GM21786 (cell line): ENCODE results near the gene SLC35E3.
"Not testable (repeated sequence)": the region's sequence is repeated elsewhere in the genome, so short reads cannot be mapped to it uniquely, and the experiment has no call there.

Source experiments
- ATAC-seq: cut with Tn5 transposase; IDR thresholded peaks from one replicate; pipeline ENCODE4 v1.9.1; 2021; ENCODE audit not compliant: unreplicated experiment

The SLC35E3 gene

DNA sequence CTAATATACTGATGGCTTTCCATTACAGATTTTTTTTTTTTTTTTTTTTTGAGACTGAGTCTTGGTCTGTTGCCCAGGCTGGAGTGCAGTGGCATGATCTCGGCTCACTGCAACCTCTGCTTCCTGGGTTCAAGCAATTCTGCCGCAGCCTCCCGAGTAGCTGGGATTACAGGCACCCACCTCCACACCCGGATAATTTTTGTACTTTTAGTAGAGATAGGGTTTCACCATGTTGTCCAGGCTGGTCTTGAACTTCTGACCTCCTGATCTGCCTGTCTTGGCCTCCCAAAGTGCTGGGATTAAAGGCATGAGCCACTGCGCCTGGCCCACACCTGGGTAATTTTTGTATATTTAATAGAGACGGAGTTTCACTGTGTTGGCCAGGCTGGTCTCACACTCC lies 65.6 kb downstream of the SLC35E3 start:
- not testable (repeated sequence) for ATAC-seq

DNA sequence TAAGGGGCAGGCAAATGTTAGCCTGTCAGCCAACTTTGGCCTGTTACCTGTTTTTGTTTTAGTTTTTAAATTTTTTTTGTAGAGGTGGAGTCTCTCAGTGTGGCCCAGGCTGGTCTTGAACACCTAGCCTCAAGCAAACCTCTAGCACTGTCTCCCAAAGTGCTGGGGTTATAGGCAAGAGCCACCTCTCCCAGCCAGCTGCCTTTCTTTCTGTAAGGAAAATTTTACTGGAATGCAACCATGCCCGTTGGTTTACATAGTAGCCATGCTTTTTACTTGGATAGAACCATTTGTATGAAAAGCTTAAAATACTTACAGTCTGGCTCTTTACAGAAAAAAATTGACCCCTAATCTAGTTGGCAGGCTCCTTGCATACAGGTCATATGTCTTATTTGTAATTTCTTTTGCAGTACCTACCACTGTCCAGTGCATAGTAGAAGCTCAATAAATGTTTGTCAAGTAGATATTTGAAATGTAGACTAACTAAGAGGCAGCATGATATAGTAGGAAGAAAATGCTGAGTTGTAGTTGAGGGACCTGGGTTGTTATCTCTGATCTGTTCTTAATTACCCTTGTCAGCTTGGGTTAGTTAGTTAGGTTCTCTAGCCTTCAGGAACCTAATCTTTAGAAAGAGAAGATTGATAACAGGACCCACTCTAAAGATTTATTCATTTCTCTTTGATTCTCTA lies 66.7 kb downstream of the SLC35E3 start:
- no peak for ATAC-seq

DNA sequence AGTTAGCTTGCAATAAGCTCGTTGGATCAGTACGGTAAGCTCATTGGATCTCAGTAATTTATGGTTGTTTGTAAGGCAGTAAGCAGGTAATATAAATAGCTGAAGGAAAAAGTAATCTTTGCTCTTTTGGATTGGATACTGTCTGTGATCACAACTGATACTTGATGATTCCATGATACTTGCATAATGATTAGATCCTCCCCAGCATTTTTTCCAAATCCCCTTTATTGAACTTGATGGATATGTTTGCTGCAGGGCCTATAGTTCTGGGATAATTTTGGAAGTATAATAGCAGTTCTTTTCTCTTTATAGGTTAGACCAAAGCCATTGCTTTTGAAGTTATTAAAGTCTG lies 67.2 kb downstream of the SLC35E3 start:
- ATAC-seq = no peak

DNA sequence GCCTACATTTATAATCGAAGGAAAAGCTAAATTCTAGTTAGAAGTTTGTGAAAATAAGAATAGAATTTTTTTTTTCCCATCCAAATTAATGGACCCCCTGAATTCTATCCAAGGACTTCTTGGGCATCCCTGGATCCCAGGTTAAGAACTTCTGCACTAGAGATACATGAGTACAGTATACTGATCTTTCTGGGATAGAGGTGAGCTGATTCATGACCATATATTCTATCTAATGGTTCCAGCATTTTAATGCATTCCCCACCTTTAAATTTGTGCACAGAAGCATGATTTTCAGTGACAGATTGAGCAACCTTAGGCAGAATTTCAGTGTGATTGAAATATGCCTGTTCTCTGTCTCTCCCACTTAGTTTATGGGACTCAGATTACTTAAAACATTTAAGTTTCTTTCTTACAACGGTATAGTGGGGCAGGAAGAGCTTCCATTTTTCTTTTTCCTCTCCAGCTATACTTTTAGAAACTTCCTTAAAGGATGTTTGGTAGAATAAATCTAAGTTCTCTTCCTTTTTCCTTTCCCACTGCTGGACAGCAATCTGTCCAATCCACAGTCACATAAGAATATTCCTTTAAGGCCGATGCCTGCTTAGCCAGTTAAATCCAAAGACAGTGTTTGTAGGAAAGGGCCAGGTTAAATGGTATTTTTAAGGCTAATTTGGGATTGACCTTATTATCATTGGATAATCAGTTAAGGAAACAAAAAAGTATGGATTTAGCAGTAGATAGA lies 68.7 kb downstream of the SLC35E3 start:
- no peak for ATAC-seq

DNA sequence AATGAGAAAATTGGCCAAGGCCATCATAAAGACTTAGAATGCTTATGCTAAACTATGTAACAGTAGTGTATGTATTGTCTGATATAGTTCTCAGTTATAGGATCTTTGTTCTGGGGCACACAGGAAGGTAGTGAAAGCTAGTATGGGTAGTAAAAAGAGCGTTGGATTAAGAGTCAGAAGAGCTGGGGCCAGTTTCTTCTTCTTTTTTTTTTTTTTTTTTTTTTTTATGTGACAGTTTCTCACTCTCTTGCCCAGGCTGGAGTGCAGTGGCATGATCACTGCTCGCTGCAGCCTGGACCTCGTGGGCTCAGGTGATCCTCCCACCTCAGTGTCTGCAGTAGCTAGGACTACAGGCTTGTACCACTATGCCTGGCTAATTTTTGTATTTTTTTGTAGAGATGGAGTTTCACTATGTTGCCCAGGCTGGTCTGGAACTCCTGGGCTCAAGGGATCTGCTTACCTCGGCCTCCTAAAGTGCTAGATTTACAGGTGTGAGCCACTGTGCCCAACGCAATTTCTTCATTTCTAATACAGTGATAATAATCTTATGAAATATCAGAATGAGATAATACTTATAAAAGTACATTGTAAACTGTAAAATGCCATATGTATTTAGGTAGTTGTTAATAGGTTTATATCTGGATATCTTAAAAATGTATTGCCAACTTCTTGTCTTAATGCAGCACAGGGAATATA lies 69.4 kb downstream of the SLC35E3 start:
- ATAC-seq = no peak

DNA sequence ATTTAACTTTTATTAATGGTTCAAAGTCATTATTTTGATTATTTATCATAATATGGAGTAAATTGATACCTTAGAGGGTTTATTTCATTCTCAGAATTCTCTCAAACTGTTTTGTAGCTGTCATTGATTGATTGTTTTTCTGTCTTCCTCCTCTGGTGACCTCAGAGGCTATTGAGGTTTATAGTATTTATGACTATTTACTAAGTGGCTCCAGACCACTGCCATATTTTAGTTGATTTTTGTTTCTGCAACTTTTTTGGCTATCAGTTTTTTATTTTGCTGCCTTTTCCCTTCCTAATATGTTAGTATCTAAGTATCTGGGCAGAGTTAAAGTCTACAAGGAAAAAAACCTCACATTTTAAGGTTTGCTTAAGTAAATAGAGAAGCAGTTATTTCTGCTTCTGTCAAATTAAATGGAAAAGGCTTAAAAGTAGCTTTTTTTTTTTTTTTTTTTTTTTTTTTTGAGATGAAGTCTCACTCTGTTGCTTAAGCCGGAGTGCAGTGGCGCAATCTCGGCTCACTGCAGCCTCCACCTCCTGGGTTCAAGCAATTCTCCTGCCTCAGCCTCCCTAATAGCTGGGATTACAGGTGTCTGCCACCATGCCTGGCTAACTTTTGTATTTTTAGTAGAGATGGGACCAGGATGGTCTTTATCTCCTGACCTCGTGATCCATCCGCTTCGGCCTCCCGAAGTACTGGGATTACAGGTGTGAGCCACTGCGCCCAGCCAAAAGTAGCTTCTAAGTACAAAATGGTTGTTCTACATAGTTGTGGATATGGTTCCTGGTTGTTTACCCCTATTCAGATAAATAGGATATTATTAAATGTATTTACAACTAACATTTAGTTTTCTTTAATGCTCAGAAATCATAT lies 70.2 kb downstream of the SLC35E3 start:
- no peak for ATAC-seq

DNA sequence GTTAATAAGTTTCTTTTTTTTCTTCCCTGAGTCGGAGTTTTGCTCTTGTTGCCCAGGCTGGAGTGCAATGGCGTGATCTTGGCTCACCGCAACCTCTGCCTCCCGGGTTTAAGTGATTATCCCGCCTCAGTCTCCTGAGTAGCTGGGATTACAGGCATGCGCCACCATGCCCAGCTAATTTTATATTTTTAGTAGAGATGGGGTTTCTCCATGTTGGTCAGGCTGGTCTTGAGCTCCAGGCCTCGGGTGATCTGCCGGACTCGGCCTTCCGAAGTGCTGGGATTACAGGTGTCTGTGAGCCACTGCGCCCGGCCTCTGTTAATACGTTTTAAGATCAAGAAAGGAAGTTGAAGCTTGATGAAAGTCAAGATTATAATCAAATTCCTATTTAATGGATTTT lies 73.5 kb downstream of the SLC35E3 start:
- not testable (repeated sequence) for ATAC-seq

DNA sequence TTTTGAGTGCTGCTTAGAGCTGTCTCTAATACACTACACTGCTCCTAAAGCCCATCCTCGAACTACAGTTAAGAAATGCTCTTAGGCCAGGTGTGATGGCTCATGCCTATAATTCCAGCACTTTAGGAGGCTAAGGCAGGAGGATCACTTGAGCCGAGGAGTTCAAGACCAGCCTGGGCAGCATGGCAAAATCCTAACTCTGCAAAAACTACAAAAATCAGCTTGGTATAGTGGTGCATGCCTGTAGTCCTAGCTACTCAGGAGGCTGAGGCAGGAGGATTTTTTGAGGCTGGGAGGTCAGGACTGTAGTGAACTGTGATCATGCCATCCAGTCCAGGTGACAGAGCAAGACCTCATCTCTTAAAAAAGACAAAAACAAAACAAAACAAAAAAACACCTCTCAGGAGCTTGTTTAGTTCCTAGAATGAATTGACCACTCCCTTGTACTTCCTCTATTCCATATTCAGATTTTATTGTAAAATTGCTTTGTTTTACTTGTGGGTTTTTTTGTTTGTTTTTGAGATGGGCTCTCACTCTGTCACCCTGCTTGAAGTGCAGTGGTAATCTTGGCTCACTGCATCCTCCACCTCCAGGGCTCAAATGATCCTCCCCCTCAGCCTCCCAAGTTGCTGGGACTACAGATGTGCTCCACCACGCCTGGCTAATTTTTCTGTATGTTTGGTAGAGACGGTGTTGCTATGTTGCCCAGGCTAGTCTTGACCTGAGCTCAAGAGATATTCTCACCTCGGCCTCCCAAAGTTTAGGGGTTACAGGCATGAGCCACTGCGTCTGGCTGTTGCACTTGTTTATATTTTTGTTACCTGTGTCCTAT lies 75.6 kb downstream of the SLC35E3 start:
- ATAC-seq = no peak

DNA sequence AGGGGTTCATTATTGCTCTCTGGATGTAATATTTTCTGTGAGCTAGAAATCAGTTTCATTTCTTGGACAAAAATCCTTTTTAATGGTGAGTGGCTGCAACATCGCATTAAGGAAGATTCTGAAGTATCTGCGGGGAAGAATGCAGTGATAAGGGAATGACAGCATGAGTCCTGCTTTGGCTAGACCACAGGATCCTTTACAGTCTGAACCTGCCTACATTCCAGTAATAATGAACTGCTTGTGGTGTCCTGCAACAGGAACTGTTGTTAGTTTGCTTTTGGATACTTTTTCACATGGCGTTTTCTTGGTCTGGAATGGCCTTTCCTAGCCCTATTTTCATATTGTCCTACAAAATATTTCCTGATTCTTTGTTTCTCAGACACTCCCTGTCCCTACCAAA lies 77.7 kb downstream of the SLC35E3 start:
- ATAC-seq = no peak

DNA sequence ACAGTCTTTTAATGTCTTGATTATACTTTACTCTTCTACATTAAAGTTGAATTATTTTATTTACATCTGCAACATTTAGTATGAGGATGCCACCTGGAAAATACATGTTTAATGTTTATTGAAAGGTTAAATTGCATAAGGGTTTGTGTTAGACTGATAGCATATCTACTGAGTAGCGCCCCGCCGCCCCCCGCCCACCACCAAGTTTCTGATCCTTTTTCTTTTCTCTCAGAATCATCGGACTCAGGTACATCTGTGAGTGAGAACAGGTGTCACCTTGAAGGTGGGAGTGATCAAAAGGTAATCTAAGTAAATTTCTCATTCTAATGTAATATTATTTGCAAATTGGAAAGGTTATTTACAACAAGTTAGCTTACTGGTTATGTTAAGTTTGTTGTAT lies 78.2 kb downstream of the SLC35E3 start:
- ATAC-seq = no peak

DNA sequence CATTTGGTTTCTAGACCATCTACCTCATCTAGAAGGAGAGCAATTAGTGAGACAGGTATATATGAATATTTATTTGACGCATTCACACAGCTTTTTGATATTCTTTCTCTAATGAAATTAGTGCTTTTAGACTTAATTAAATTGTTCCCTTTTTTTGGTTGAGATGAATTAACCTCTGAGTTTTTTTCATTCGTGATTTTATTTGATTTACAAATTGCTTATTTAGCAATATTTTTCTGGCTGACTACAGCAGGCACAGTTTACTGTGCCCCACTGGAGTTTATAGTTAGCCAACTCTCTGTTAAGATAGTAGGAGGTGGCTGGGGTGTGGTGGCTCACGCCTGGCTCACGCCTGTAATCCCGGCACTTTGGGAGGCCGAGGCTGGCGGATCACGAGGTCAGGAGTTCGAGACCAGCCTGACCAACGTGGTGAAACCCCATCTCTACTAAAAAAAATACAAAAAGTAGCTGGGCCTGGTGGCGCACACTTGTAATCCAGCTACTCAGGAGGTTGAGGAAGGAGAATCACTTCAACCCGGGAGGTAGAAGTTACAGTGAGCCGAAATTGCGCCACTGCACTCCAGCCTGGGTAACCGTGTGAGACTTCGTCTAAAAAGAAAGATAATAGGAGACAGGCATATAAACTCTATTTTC lies 78.7 kb downstream of the SLC35E3 start:
- no peak for ATAC-seq

DNA sequence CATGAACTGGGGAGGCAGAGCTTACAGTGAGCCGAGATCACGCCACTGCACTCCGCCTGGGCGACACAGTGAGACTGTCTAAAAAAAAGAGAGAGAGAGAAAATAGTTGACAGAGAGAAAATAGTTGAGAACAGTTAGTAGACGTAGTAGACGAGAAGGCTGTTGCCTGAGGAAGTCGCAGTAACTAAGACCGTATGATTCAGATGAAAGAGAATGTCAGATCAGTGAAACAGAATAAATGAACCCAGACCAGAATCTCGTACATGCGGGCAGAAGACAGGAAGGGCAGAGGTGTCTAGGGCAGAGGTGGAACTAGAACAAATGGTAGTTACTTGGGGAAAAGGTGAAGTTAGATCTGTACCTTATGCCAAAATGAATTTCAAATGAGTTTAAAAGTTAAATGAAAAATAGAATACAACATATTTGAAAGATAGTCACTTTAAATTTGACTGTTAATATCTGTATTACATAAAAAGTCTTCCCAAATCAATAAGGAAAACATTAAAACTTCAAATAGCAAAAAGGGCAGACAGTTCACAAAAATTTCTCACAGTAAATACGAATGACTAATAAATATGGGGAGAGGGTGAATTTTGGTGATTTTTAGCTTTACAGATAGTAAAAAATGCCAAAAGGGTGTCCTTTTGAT lies 79.7 kb downstream of the SLC35E3 start:
- no peak for ATAC-seq

DNA sequence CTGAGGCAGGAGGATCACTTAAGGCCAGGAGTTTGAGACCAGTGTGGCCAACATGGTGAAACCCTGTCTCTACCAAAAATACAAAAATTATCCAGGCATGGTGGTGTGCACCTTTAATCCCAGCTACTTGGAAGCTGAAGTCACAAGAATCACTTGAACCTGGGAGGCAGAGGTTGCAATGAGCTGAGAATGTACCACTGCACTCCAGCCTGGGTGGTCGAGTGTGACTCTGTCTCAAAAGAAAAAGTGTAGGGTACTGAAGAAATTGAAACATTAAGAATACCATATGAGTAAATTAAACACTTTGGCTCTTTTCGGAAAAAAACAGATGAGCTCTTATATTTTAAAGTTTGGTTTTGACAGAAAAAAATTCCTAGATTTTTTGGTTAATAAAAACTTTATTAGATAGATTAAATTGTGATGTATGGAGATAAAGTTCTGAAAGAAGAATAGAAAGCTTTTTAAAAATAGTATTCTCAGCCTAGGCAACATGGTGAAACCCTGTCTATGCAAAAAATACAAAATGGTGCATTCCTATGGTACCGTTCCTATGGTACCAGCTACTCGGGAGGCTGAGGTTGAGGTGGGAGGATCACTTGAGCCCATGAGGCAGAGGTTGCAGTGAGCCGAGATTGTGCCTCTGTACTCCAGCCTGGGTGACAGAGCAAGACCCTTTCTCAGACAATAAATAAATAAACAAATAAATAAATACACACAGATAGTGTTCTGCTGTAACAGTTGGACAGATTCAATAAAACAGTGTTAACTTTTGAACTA lies 82.1 kb downstream of the SLC35E3 start:
- no peak for ATAC-seq

DNA sequence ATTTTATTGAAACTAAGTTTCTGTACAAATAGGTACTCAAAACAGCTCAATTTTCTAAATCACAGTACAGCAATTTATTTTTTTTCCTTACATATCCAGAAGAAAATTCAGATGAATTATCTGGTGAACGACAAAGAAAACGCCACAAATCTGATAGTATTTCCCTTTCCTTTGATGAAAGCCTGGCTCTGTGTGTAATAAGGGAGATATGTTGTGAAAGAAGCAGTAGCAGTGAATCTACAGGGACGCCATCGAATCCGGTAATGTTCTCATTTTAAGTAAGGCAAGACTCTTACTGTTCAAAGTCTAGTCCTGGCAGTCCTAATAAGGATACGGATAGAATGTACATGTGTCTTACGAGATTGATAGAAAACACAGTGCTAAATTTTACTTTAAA lies 82.7 kb downstream of the SLC35E3 start:
- no peak for ATAC-seq
